ENCODE measurements around the gene UBE3B. TPM values are rescaled to one million over a fixed set of nuclear protein-coding genes. Genes with fewer than 3 reads are reported as not detected.

The UBE3B gene
- total and polyA plus RNA-seq, 2 experiments from 2014 or later, result 20.1 to 35.5 TPM

- Histone ChIP-seq H3K36me3 (replicated peaks; ENCODE audit: insufficient read depth, low read depth) (no peaks in the 10 kb centered on the region), H3K79me2 (no peaks in the 10 kb centered on the region), H3K27me3 (no peaks in the 10 kb centered on the region), H3K4me3 (no peak overlapping the region), H3K9me2 (replicated peaks; ENCODE audit: insufficient read depth) (no peaks in the 10 kb centered on the region), H3K4me1 (ENCODE audit: insufficient read depth) (no peaks in the 10 kb centered on the region), H2AFZ (no peak overlapping the region), H4K20me1 (ENCODE audit: insufficient read depth, poor library complexity, severe bottlenecking) (no peaks in the 10 kb centered on the region), H3K27ac (no peak overlapping the region), H3K4me2 (no peak overlapping the region), H3K9me3 (ENCODE audit: low read depth) (no peaks in the 10 kb centered on the region)
- TF ChIP-seq EZH2phosphoT487 (IDR thresholded peaks at IDR 0.05; ENCODE audit: low read depth, severe bottlenecking, unreplicated experiment) (no peak), CTCF (IDR thresholded peaks at IDR 0.05; ENCODE audit: poor library complexity) (no peak), EZH2 (IDR thresholded peaks at IDR 0.05; ENCODE audit: borderline replicate concordance) (no peak)
- no peak for DNase-seq (ENCODE audit: low spot score)
- 85% methylated on average over 16 of the region's 16 CpGs for WGBS (ENCODE audit: low lambda C conversion rate, missing lambda C conversion rate)
Observed at GRCh38 chr12:109540526-109541412, 63.3 kb downstream of the UBE3B start.

GRCh38 chr12:109541413-109541726, 63.9 kb downstream of the UBE3B start:
- Histone ChIP-seq H3K27me3 (no peaks in the 10 kb centered on the region), H3K79me2 (no peaks in the 10 kb centered on the region), H3K9me3 (ENCODE audit: low read depth) (no peaks in the 10 kb centered on the region), H3K36me3 (replicated peaks; ENCODE audit: insufficient read depth, low read depth) (no peaks in the 10 kb centered on the region), H4K20me1 (ENCODE audit: insufficient read depth, poor library complexity, severe bottlenecking) (no peaks in the 10 kb centered on the region), H3K4me3 (no peak overlapping the region), H3K27ac (no peak overlapping the region), H3K9me2 (replicated peaks; ENCODE audit: insufficient read depth) (no peaks in the 10 kb centered on the region), H3K4me1 (ENCODE audit: insufficient read depth) (no peaks in the 10 kb centered on the region), H2AFZ (no peak overlapping the region), H3K4me2 (no peak overlapping the region)
- TF ChIP-seq EZH2phosphoT487 (IDR thresholded peaks at IDR 0.05; ENCODE audit: low read depth, severe bottlenecking, unreplicated experiment) (no peak), CTCF (IDR thresholded peaks at IDR 0.05; ENCODE audit: poor library complexity) (no peak), EZH2 (IDR thresholded peaks at IDR 0.05; ENCODE audit: borderline replicate concordance) (no peak)
- 67% methylated on average over 4 of the region's 4 CpGs for WGBS (ENCODE audit: low lambda C conversion rate, missing lambda C conversion rate)
- no peak for DNase-seq (ENCODE audit: low spot score)

GRCh38 chr12:109542014-109542413, 64.6 kb downstream of the UBE3B start:
- Histone ChIP-seq H3K4me1 (ENCODE audit: insufficient read depth) (no peaks in the 10 kb centered on the region), H3K79me2 (no peaks in the 10 kb centered on the region), H3K4me2 (no peak overlapping the region), H3K4me3 (no peak overlapping the region), H3K9me3 (ENCODE audit: low read depth) (no peaks in the 10 kb centered on the region), H3K9me2 (replicated peaks; ENCODE audit: insufficient read depth) (no peaks in the 10 kb centered on the region), H3K36me3 (replicated peaks; ENCODE audit: insufficient read depth, low read depth) (no peaks in the 10 kb centered on the region), H4K20me1 (ENCODE audit: insufficient read depth, poor library complexity, severe bottlenecking) (no peaks in the 10 kb centered on the region), H3K27me3 (no peaks in the 10 kb centered on the region), H2AFZ (no peak overlapping the region), H3K27ac (no peak overlapping the region)
- WGBS (ENCODE audit: low lambda C conversion rate, missing lambda C conversion rate), result 78% methylated on average over 2 of the region's 2 CpGs
- DNase-seq (ENCODE audit: low spot score), result no peak
- TF ChIP-seq CTCF (IDR thresholded peaks at IDR 0.05; ENCODE audit: poor library complexity) (no peak), EZH2 (IDR thresholded peaks at IDR 0.05; ENCODE audit: borderline replicate concordance) (no peak), EZH2phosphoT487 (IDR thresholded peaks at IDR 0.05; ENCODE audit: low read depth, severe bottlenecking, unreplicated experiment) (no peak)

All from hepatocyte (in vitro differentiated cells).